Measurements from ENCODE around the gene MYZAP. TPM values are rescaled to one million over a fixed set of nuclear protein-coding genes. Genes with fewer than 3 reads are reported as not detected.

MYZAP gene
- total RNA-seq, 1 experiment from 2014 or later = 1.1 TPM

DNA sequence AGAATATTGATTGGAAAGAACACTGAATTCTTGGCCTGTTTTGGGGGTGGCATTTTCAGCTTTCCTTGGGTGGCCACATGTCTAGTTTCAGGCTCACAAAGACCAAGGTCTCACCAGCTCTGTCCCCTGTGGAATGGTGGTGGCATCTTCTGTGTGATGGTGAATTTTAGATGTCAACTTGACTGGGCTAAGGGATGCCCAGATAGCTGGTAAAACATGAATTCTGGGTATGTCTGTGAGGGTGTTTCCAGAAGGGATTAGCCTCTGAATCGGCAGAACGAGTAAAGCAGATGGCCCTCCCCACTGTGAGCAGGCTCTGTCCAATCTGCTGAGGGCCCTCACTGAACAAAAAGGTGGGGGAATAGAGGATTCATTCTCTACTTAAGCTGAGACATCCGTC is 34.4 kb upstream of the MYZAP start:
- Histone ChIP-seq H3K9me3 (ENCODE audit: control insufficient read depth, insufficient read depth, low read depth, low read length) (no peaks in the 10 kb centered on the region), H3K27ac (ENCODE audit: low read length) (no peak overlapping the region), H3K36me3 (ENCODE audit: control insufficient read depth, insufficient read depth, low read length) (no peaks in the 10 kb centered on the region), H3K27me3 (ENCODE audit: control insufficient read depth, insufficient read depth, low read length) (no peaks in the 10 kb centered on the region), H3K4me1 (ENCODE audit: control insufficient read depth, insufficient read depth, low read length) (peaks cover under 1% of the 10 kb centered on the region), H3K4me3 (ENCODE audit: low read depth in 2 of 2, low read length in 2 of 2) (no peak overlapping the region)
- ChIA-PET POLR2A (no interaction called here), CTCF (no interaction called here)
- BruUV-seq (replicated peaks) = no TSS peak
- no peak for TF ChIP-seq SIN3A (IDR thresholded peaks at IDR 0.05; ENCODE audit: borderline replicate concordance, insufficient read depth, low read depth, low read length)
- TF ChIP-seq, protein P1, sequence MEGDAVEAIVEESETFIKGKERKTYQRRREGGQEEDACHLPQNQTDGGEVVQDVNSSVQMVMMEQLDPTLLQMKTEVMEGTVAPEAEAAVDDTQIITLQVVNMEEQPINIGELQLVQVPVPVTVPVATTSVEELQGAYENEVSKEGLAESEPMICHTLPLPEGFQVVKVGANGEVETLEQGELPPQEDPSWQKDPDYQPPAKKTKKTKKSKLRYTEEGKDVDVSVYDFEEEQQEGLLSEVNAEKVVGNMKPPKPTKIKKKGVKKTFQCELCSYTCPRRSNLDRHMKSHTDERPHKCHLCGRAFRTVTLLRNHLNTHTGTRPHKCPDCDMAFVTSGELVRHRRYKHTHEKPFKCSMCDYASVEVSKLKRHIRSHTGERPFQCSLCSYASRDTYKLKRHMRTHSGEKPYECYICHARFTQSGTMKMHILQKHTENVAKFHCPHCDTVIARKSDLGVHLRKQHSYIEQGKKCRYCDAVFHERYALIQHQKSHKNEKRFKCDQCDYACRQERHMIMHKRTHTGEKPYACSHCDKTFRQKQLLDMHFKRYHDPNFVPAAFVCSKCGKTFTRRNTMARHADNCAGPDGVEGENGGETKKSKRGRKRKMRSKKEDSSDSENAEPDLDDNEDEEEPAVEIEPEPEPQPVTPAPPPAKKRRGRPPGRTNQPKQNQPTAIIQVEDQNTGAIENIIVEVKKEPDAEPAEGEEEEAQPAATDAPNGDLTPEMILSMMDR (IDR thresholded peaks at IDR 0.05) = no peak
- no peak for TF ChIP-seq POLR2AphosphoS5 (IDR thresholded peaks at IDR 0.05; ENCODE audit: low read depth, low read length)
- TF ChIP-seq, protein P2, sequence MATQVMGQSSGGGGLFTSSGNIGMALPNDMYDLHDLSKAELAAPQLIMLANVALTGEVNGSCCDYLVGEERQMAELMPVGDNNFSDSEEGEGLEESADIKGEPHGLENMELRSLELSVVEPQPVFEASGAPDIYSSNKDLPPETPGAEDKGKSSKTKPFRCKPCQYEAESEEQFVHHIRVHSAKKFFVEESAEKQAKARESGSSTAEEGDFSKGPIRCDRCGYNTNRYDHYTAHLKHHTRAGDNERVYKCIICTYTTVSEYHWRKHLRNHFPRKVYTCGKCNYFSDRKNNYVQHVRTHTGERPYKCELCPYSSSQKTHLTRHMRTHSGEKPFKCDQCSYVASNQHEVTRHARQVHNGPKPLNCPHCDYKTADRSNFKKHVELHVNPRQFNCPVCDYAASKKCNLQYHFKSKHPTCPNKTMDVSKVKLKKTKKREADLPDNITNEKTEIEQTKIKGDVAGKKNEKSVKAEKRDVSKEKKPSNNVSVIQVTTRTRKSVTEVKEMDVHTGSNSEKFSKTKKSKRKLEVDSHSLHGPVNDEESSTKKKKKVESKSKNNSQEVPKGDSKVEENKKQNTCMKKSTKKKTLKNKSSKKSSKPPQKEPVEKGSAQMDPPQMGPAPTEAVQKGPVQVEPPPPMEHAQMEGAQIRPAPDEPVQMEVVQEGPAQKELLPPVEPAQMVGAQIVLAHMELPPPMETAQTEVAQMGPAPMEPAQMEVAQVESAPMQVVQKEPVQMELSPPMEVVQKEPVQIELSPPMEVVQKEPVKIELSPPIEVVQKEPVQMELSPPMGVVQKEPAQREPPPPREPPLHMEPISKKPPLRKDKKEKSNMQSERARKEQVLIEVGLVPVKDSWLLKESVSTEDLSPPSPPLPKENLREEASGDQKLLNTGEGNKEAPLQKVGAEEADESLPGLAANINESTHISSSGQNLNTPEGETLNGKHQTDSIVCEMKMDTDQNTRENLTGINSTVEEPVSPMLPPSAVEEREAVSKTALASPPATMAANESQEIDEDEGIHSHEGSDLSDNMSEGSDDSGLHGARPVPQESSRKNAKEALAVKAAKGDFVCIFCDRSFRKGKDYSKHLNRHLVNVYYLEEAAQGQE (IDR thresholded peaks at IDR 0.05; ENCODE audit: insufficient read depth in 1 of 2, low read depth in 2 of 2, low read length in 1 of 2) = no peak
- no peak for TF ChIP-seq TCF7L2 (IDR thresholded peaks at IDR 0.05; ENCODE audit: low read depth, low read length)
- DNase-seq (ENCODE audit: low read depth, low spot score) (no peak), ATAC-seq (no peak)
- intact Hi-C loops (cut with micrococcal nuclease; ENCODE audit: unreplicated experiment) (no loop called here), in situ Hi-C loops (cut with HindIII; ENCODE audit: low pct_unique_long_range_greater_than_20kb, low sequenced_read_pairs) (no loop called here)

DNA sequence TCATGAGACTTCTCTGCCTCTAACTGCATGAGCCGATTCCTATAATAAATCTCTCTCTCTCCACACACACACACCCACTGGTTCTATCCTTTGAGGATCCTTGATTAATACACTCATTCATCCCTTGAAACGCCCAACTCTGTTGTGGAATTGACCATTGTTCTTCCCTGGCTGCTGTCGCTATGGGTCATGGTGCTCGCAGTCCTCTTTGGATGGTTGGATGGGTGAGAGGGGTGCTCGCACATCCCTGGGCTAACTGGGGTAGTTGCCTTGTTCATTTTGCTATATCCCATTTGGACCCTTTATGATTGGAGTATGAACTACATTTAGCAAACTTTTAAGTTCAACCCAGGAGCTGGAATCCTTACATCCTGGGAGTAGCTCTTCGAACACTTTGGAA is 33.9 kb upstream of the MYZAP start:
- Histone ChIP-seq H3K36me3 (ENCODE audit: control insufficient read depth, insufficient read depth, low read length) (no peaks in the 10 kb centered on the region), H3K27ac (ENCODE audit: low read length) (no peak overlapping the region), H3K4me1 (ENCODE audit: control insufficient read depth, insufficient read depth, low read length) (no peaks in the 10 kb centered on the region; the same call in 1 of the 2 replicates), H3K9me3 (ENCODE audit: control insufficient read depth, insufficient read depth, low read depth, low read length) (no peaks in the 10 kb centered on the region), H3K27me3 (ENCODE audit: control insufficient read depth, insufficient read depth, low read length) (no peaks in the 10 kb centered on the region), H3K4me3 (ENCODE audit: low read depth in 2 of 2, low read length in 2 of 2) (no peak overlapping the region)
- POLR2A ChIA-PET = no interaction called here
- CTCF ChIA-PET = no interaction called here
- ATAC-seq (no peak), DNase-seq (ENCODE audit: low read depth, low spot score) (no peak)
- TF ChIP-seq POLR2AphosphoS5 (IDR thresholded peaks at IDR 0.05; ENCODE audit: low read depth, low read length) = no peak
- no peak for TF ChIP-seq SIN3A (IDR thresholded peaks at IDR 0.05; ENCODE audit: borderline replicate concordance, insufficient read depth, low read depth, low read length)
- TF ChIP-seq, protein P2 (IDR thresholded peaks at IDR 0.05; ENCODE audit: insufficient read depth in 1 of 2, low read depth in 2 of 2, low read length in 1 of 2) = no peak
- TF ChIP-seq, protein P1 (IDR thresholded peaks at IDR 0.05) = no peak
- no peak for TF ChIP-seq TCF7L2 (IDR thresholded peaks at IDR 0.05; ENCODE audit: low read depth, low read length)
- in situ Hi-C loops (cut with HindIII; ENCODE audit: low pct_unique_long_range_greater_than_20kb, low sequenced_read_pairs) = no loop called here
- intact Hi-C loops (cut with micrococcal nuclease; ENCODE audit: unreplicated experiment) = no loop called here
- BruUV-seq (replicated peaks) = no TSS peak
